HepG2 (cell line): ENCODE results near the gene WDR53. TPM values are rescaled to one million over a fixed set of nuclear protein-coding genes. Genes with fewer than 3 reads are reported as not detected.

ENCODE experiments used
- ATAC-seq: fragments of 200-7000 bp; cut with Tn5 transposase; 3 replicates; pipeline ENCODE4 v1.9.1; 2020; ENCODE audit warnings: mild to moderate bottlenecking, moderate library complexity
- BruUV-seq: library from RNA; stranded (reverse); fragments of 400-500 nt; replicated peaks from 2 replicates; lab custom pipeline; 2021; lab: Mats Ljungman, UMichigan
- CTCF ChIA-PET: fragments of 300-600 bp; formaldehyde crosslinking; extraction: SDS; loops from one replicate; lab custom pipeline; 2021; ENCODE audit warnings: low total read pairs, inconsistent platforms, low intra/inter-chr PET ratio; lab: Yijun Ruan, JAX
- POLR2A ChIA-PET: fragments of 350-600 bp; sonication (Branson Sonifier 250); formaldehyde crosslinking; loops from one replicate; lab custom pipeline; 2020; ENCODE audit warnings: antibody characterized with exemption, inconsistent platforms; lab: Yijun Ruan, JAX
- DNase-seq: peaks from one replicate; pipeline ENCODE4 v3.0.0-alpha.2; 2015; ENCODE audit warnings: low spot score
- FAIRE-seq: peaks from 3 replicates; lab custom pipeline; 2011; peaks lifted over from hg19 to GRCh38; lab: Jason Lieb, UNC
- H2AFZ ChIP-seq: one replicate; pipeline ENCODE4 v1.6.1; 2011; ENCODE audit warnings: low read length, inconsistent platforms
- H3K27ac ChIP-seq: fragments of 300-600 bp; 3 replicates; pipeline ENCODE4 v1.8.0; 2011; ENCODE audit warnings: mixed run types, mild to moderate bottlenecking, mixed read lengths, low read length, inconsistent platforms; ENCODE audit not compliant: insufficient read depth; ENCODE audit errors: extremely low read length
- H3K27me3 ChIP-seq, 2 experiments: fragments of 200-600 bp in 1 of 2; 2 replicates in 1 of 2; 3 replicates in 1 of 2; pipeline versions ENCODE4 v1.6.0 to v1.8.0; 2011; ENCODE audit warnings: low read length in 2 of 2, mild to moderate bottlenecking in 2 of 2, moderate library complexity in 2 of 2, inconsistent platforms in 1 of 2; ENCODE audit not compliant: insufficient read depth in 2 of 2, control insufficient read depth in 1 of 2
- H3K36me3 ChIP-seq, 2 experiments: fragments of 200-600 bp in 1 of 2; replicated peaks in 1 of 2; 2 replicates in 1 of 2; 3 replicates in 1 of 2; pipeline versions ENCODE4 v1.5.1 to v1.8.0; 2011; ENCODE audit warnings: low read length in 2 of 2, inconsistent platforms in 1 of 2; ENCODE audit not compliant: insufficient read depth in 2 of 2, control insufficient read depth in 1 of 2
- H3K4me1 ChIP-seq: 2 replicates; pipeline ENCODE4 v1.5.1; 2012; ENCODE audit warnings: low read length, inconsistent platforms; ENCODE audit not compliant: insufficient read depth
- H3K4me2 ChIP-seq: 2 replicates; pipeline ENCODE4 v1.6.0; 2011; ENCODE audit warnings: low read depth, low read length, inconsistent platforms
- H3K4me3 ChIP-seq, 3 experiments: fragments of 200-600 bp in 1 of 3; sonication (generic), shearing (Covaris generic) in 1 of 3; replicated peaks in 1 of 3; 2 replicates each; pipeline ENCODE4 v1.5.1; 2011 to 2016; ENCODE audit warnings: low read length in 3 of 3, inconsistent platforms in 2 of 3, low read depth in 2 of 3, mild to moderate bottlenecking in 2 of 3, control low read depth in 1 of 3, mixed read lengths in 1 of 3; ENCODE audit not compliant: insufficient read depth in 1 of 3
- H3K79me2 ChIP-seq: one replicate; pipeline ENCODE4 v1.6.1; 2011; ENCODE audit warnings: low read length, inconsistent platforms; ENCODE audit not compliant: insufficient read depth
- H3K9ac ChIP-seq: 2 replicates; pipeline ENCODE4 v1.6.0; 2011; ENCODE audit warnings: mild to moderate bottlenecking, low read depth, low read length, inconsistent platforms; ENCODE audit not compliant: insufficient read depth
- H3K9me3 ChIP-seq: 2 replicates; pipeline ENCODE4 v1.5.1; 2012; ENCODE audit warnings: mild to moderate bottlenecking, low read length
- H4K20me1 ChIP-seq: 2 replicates; pipeline ENCODE4 v1.6.0; 2011; ENCODE audit warnings: inconsistent platforms, mild to moderate bottlenecking, low read length, moderate library complexity; ENCODE audit not compliant: insufficient read depth
- BRCA1 ChIP-seq: sonication (generic); formaldehyde crosslinking; IDR thresholded peaks from 2 replicates; pipeline ENCODE4 v1.4.0; 2020; ENCODE audit warnings: missing genetic modification reagents
- CEBPZ ChIP-seq: IDR thresholded peaks from 2 replicates; pipeline ENCODE4 v1.6.1; 2012; ENCODE audit warnings: low read length, improper control_type of control experiment
- FIP1L1 ChIP-seq: fragments of 200-400 bp; formaldehyde crosslinking; IDR thresholded peaks from 2 replicates; pipeline ENCODE4 v1.6.1; 2018; ENCODE audit warnings: low read depth, mild to moderate bottlenecking, low read length, moderate library complexity, borderline replicate concordance; ENCODE audit not compliant: insufficient read depth
- FOXO4 ChIP-seq: sonication (generic); formaldehyde crosslinking; conservative IDR thresholded peaks from 2 replicates; pipeline ENCODE4 v1.8.1; 2023; ENCODE audit warnings: missing genetic modification reagents
- MED8 ChIP-seq: sonication (generic); formaldehyde crosslinking; IDR thresholded peaks from 2 replicates; pipeline ENCODE4 v1.8.1; 2023; ENCODE audit warnings: mild to moderate bottlenecking, missing genetic modification reagents; ENCODE audit not compliant: insufficient replicate concordance
- NR2F1 ChIP-seq, 2 experiments: fragments of 450-650 bp in 1 of 2; formaldehyde crosslinking in 1 of 2; IDR thresholded peaks; 2 replicates each; pipeline versions ENCODE4 v1.5.0 to v1.6.1; 2016 to 2020; ENCODE audit warnings: mild to moderate bottlenecking in 1 of 2, missing compliant biosample characterization in 1 of 2, missing genetic modification reagents in 1 of 2, moderate library complexity in 1 of 2
- PAXIP1 ChIP-seq: sonication (generic); formaldehyde crosslinking; conservative IDR thresholded peaks from 2 replicates; pipeline ENCODE4 v1.4.0; 2020; ENCODE audit warnings: mild to moderate bottlenecking, missing genetic modification reagents, moderate library complexity
- RXRB ChIP-seq: IDR thresholded peaks from 2 replicates; pipeline ENCODE4 v1.6.1; 2016; ENCODE audit warnings: borderline replicate concordance, missing genetic modification reagents, missing compliant biosample characterization
- TAF1 ChIP-seq: sonication (generic); formaldehyde crosslinking; IDR thresholded peaks from 2 replicates; pipeline ENCODE4 v1.4.0; 2020; ENCODE audit warnings: missing genetic modification reagents
- ZBTB44 ChIP-seq: sonication (generic); formaldehyde crosslinking; IDR thresholded peaks from 2 replicates; pipeline ENCODE4 v1.4.0; 2020; ENCODE audit warnings: missing genetic modification reagents
- WGBS: methylation state at CpG from one replicate; pipeline ENCODE4 v1.1.6; 2017; ENCODE audit warnings: low lambda C conversion rate; 5-methylcytosine and 5-hydroxymethylcytosine counted together
- in situ Hi-C: cut with HindIII; loops from 2 replicates; pipeline ENCODE4 v1.10.0; 2017; ENCODE audit warnings: low pct_unique_long_range_greater_than_20kb; ENCODE audit not compliant: extremely low pct_ligation_motif_present
- intact Hi-C: fragments of 100-400 bp; cut with micrococcal nuclease; formaldehyde crosslinking; loops from one replicate; pipeline ENCODE4 v1.10.0; 2022; ENCODE audit not compliant: unreplicated experiment
- polyA plus RNA-seq, 8 experiments: library from polyadenylated mRNA; depleted of rRNA in 3 of 8; stranded (reverse) in 7 of 8; unstranded in 1 of 8; fragments of >200 nt; fragmentation: Illumina TruSeq in 4 of 8; extraction: Trizol in 4 of 8; gene quantifications; 2 replicates each; pipeline versions ENCODE4 v1.2.1 to v1.2.3, GENCODE V29; 2011 to 2016; ENCODE audit warnings: low read depth in 4 of 8, missing spikeins in 1 of 8, mixed read lengths in 1 of 8; ENCODE audit not compliant: insufficient read depth in 1 of 8
- total RNA-seq, 5 experiments: library from RNA; depleted of rRNA; stranded (reverse); fragments of >200 nt; fragmentation: Illumina TruSeq; extraction: Trizol; gene quantifications; 2 replicates each; pipeline ENCODE4 v1.2.3, GENCODE V29; 2016; ENCODE audit warnings: low read depth in 1 of 5

The WDR53 gene
- total and polyA plus RNA-seq, 2 of the 13 experiments (the other 11 are each of a cell fraction or from before 2014, with no cell fraction given) = 3.5 to 7.7 TPM

GRCh38 chr3:196506687-196507086 is 61.7 kb downstream of the WDR53 start:
- 49% methylated on average over 8 of the region's 8 CpGs for WGBS
- H3K27me3 ChIP-seq = peaks cover 0 to under 1% of the 10 kb centered on the region in 2 experiments; a peak in 2 of 5 replicates
- no peaks in the 10 kb centered on the region for H3K9me3 ChIP-seq
- ChIA-PET CTCF (no interaction called here), POLR2A (no interaction called here)
- H3K4me3 ChIP-seq = no peak overlapping the region
- ATAC-seq = no peak
- no peaks in the 10 kb centered on the region for H3K36me3 ChIP-seq
- no peak for DNase-seq
- H3K79me2 ChIP-seq = peaks cover 16% of the 10 kb centered on the region
- in situ Hi-C loops (no loop called here), intact Hi-C loops (no loop called here)
- H3K27ac ChIP-seq = no peak overlapping the region
- no peak for FAIRE-seq
- H3K9ac ChIP-seq = no peak overlapping the region
- H2AFZ ChIP-seq = no peak overlapping the region
- no TSS peak for BruUV-seq
- TF ChIP-seq TAF1 (CRISPR knock-in tag) = no peak
- TF ChIP-seq FIP1L1 = no peak
- TF ChIP-seq NR2F1 (CRISPR knock-in tag; IDR thresholded peaks at IDR 0.05) = no peak
- no peak for TF ChIP-seq BRCA1
- TF ChIP-seq MED8 (CRISPR knock-in tag) = no peak
- TF ChIP-seq ZBTB44 (CRISPR knock-in tag) = no peak
- no peak for TF ChIP-seq FOXO4 (CRISPR knock-in tag)
- TF ChIP-seq RXRB (CRISPR knock-in tag) = no peak
- TF ChIP-seq PAXIP1 (CRISPR knock-in tag) = no peak
- TF ChIP-seq CEBPZ = no peak
- H3K4me2 ChIP-seq = no peak overlapping the region
- peaks cover 3% of the 10 kb centered on the region; the same call in 1 of the 2 replicates for H4K20me1 ChIP-seq
- H3K4me1 ChIP-seq = peaks cover 25% of the 10 kb centered on the region
